Skeletal muscle cell (primary cell): ENCODE results near the gene AK8.
"Not testable (repeated sequence)": the region's sequence is repeated elsewhere in the genome, so short reads cannot be mapped to it uniquely, and the experiment has no call there.

Experiments
- DNase-seq: peaks from one replicate; pipeline ENCODE4 v3.0.0-alpha.2; 2010; ENCODE audit warnings: low read depth
- H3K4me3 ChIP-seq: 2 replicates; pipeline ENCODE4 v1.5.1; 2011; ENCODE audit warnings: low read depth, mild to moderate bottlenecking, control low read depth, low read length, moderate library complexity

The AK8 gene

GRCh38 chr9:132784286-132784830, 93.7 kb downstream of the AK8 start:
- DNase-seq: no peak
- H3K4me3 ChIP-seq: no peak overlapping the region

GRCh38 chr9:132783006-132783405, 95.1 kb downstream of the AK8 start:
- DNase-seq: no peak
- H3K4me3 ChIP-seq: no peak overlapping the region

GRCh38 chr9:132782037-132782436, 96.0 kb downstream of the AK8 start:
- DNase-seq: no peak
- H3K4me3 ChIP-seq: no peak overlapping the region

- no peak for DNase-seq
- H3K4me3 ChIP-seq: no peak overlapping the region
These were observed 97.7 kb downstream of the AK8 start for GRCh38 chr9:132780230-132781007.

- DNase-seq: no peak
- H3K4me3 ChIP-seq: no peak overlapping the region
These were observed 101.2 kb downstream of the AK8 start for GRCh38 chr9:132776891-132777290.

GRCh38 chr9:132776268-132776667, 101.8 kb downstream of the AK8 start:
- H3K4me3 ChIP-seq: no peak overlapping the region
- DNase-seq: no peak

- H3K4me3 ChIP-seq: no peak overlapping the region
- DNase-seq: no peak
These were observed 102.4 kb downstream of the AK8 start for GRCh38 chr9:132775720-132776119.

GRCh38 chr9:132774886-132775285, 103.2 kb downstream of the AK8 start:
- no peak for DNase-seq
- no peak overlapping the region for H3K4me3 ChIP-seq

- H3K4me3 ChIP-seq: no peak overlapping the region
- no peak for DNase-seq
These were observed 104.2 kb downstream of the AK8 start for GRCh38 chr9:132773764-132774339.

GRCh38 chr9:132773093-132773492, 105.0 kb downstream of the AK8 start:
- H3K4me3 ChIP-seq: no peak overlapping the region
- DNase-seq: no peak

GRCh38 chr9:132771752-132772151, 106.3 kb downstream of the AK8 start:
- not testable (repeated sequence) for DNase-seq

GRCh38 chr9:132770770-132771310, 107.2 kb downstream of the AK8 start:
- no peak for DNase-seq

More at GRCh38 chr9:132771752-132772151, 106.3 kb downstream of the AK8 start:
- H3K4me3 ChIP-seq: not testable (repeated sequence)

GRCh38 chr9:132769906-132770769, 107.9 kb downstream of the AK8 start:
- DNase-seq: no peak

More at GRCh38 chr9:132770770-132771310, 107.2 kb downstream of the AK8 start:
- peak overlapping the region; percentile 56 for H3K4me3 ChIP-seq

GRCh38 chr9:132768932-132769905, 108.9 kb downstream of the AK8 start:
- no peak for DNase-seq
- peak overlapping the region; percentile 56 for H3K4me3 ChIP-seq

More at GRCh38 chr9:132769906-132770769, 107.9 kb downstream of the AK8 start:
- peak overlapping the region; percentile 56 for H3K4me3 ChIP-seq

- H3K4me3 ChIP-seq: no peak overlapping the region
- DNase-seq: no peak
These were observed 114.5 kb downstream of the AK8 start for GRCh38 chr9:132763574-132763973.

GRCh38 chr9:132762896-132763295, 115.2 kb downstream of the AK8 start:
- no peak overlapping the region for H3K4me3 ChIP-seq
- no peak for DNase-seq

GRCh38 chr9:132761602-132762001, 116.5 kb downstream of the AK8 start:
- DNase-seq: no peak
- H3K4me3 ChIP-seq: no peak overlapping the region

GRCh38 chr9:132760057-132760456, 118.0 kb downstream of the AK8 start:
- no peak overlapping the region for H3K4me3 ChIP-seq
- DNase-seq: no peak
